A673 (cell line): Measurements from ENCODE around the gene GRIK1.

ENCODE experiments used
- CTCF ChIP-seq: fragments of 300-800, 200-600 bp; sonication (generic); conservative IDR thresholded peaks from 2 replicates; pipeline ENCODE4 v1.5.1; 2017; ENCODE audit warnings: low read depth, mild to moderate bottlenecking, antibody characterized with exemption, low read length, moderate library complexity, mixed read lengths
- EZH2 ChIP-seq: fragments of 200-600 bp; sonication (generic); IDR thresholded peaks from 2 replicates; pipeline ENCODE4 v1.6.1; 2017; ENCODE audit warnings: borderline replicate concordance, low read depth, mild to moderate bottlenecking, mixed read lengths, antibody characterized with exemption, low read length; ENCODE audit not compliant: poor library complexity, severe bottlenecking

GRCh38 chr21:29496337-29496736 is 443.5 kb downstream of the GRIK1 start:
- TF ChIP-seq CTCF (no peak), EZH2 (no peak)
